IMR-90 (cell line): ENCODE data around the gene USP32. TPM values are rescaled to one million over a fixed set of nuclear protein-coding genes. Genes with fewer than 3 reads are reported as not detected.
A peak's percentile ranks its signal among the peaks of the same experiment; 100 is the strongest.
"Not testable (repeated sequence)": the region's sequence is repeated elsewhere in the genome, so short reads cannot be mapped to it uniquely, and the experiment has no call there.

Source experiments
- ATAC-seq: fragments of 200-7000 bp; cut with Tn5 transposase; 2 replicates; pipeline ENCODE4 v1.9.1; 2020; ENCODE audit warnings: low read depth, mild to moderate bottlenecking, moderate library complexity
- BruUV-seq: library from RNA; stranded (reverse); fragments of 400-500 nt; replicated peaks from 2 replicates; lab custom pipeline; 2021; lab: Mats Ljungman, UMichigan
- CTCF ChIA-PET: fragments of 300-600 bp; formaldehyde crosslinking; extraction: SDS; loops from one replicate; lab custom pipeline; 2021; ENCODE audit warnings: antibody characterized with exemption; lab: Yijun Ruan, JAX
- POLR2A ChIA-PET: fragments of 300-600 bp; sonication (Branson Sonifier 250); formaldehyde crosslinking; loops from one replicate; lab custom pipeline; 2022; ENCODE audit warnings: antibody characterized with exemption; ENCODE audit not compliant: unreplicated experiment; lab: Charles Lee
- DNase-seq: peaks from one replicate; pipeline ENCODE4 v3.0.0; 2013
- H2AFZ ChIP-seq: replicated peaks from 2 replicates; pipeline ENCODE3; 2013; ENCODE audit warnings: low read length, mild to moderate bottlenecking; ENCODE audit not compliant: poor library complexity
- H2AK5ac ChIP-seq: 2 replicates; pipeline ENCODE4 v1.6.1; 2013; ENCODE audit warnings: low read depth, low read length, inconsistent platforms
- H2AK9ac ChIP-seq: replicated peaks from 2 replicates; pipeline ENCODE3; 2013; ENCODE audit warnings: mild to moderate bottlenecking, low read depth, low read length, moderate library complexity; ENCODE audit not compliant: poor library complexity
- H2BK120ac ChIP-seq: 2 replicates; pipeline ENCODE4 v1.6.1; 2013; ENCODE audit warnings: low read depth, low read length, inconsistent platforms
- H2BK15ac ChIP-seq: 3 replicates; pipeline ENCODE4 v1.6.1; 2013; ENCODE audit warnings: low read depth, low read length, inconsistent platforms
- H2BK20ac ChIP-seq: 2 replicates; pipeline ENCODE4 v1.6.1; 2013; ENCODE audit warnings: low read depth, mild to moderate bottlenecking, inconsistent platforms, low read length, moderate library complexity
- H2BK5ac ChIP-seq: 2 replicates; pipeline ENCODE4 v1.6.1; 2013; ENCODE audit warnings: mild to moderate bottlenecking, low read depth, low read length, inconsistent platforms; ENCODE audit not compliant: poor library complexity, severe bottlenecking
- H3K14ac ChIP-seq: replicated peaks from 2 replicates; pipeline ENCODE4 v1.6.1; 2013; ENCODE audit warnings: low read depth, low read length, inconsistent platforms
- H3K18ac ChIP-seq: 2 replicates; pipeline ENCODE4 v1.6.1; 2013; ENCODE audit warnings: low read depth, low read length, control low read depth
- H3K23ac ChIP-seq: 2 replicates; pipeline ENCODE4 v1.6.1; 2013; ENCODE audit warnings: low read depth, low read length, inconsistent platforms
- H3K27ac ChIP-seq: 2 replicates; pipeline ENCODE4 v1.5.1; 2013; ENCODE audit warnings: mild to moderate bottlenecking, control low read depth, low read length; ENCODE audit not compliant: insufficient read depth
- H3K27me3 ChIP-seq: 2 replicates; pipeline ENCODE4 v1.6.1; 2013; ENCODE audit warnings: low read length; ENCODE audit not compliant: control insufficient read depth, insufficient read depth
- H3K36me3 ChIP-seq: 2 replicates; pipeline ENCODE4 v1.6.1; 2013; ENCODE audit warnings: low read length, mixed read lengths; ENCODE audit not compliant: control insufficient read depth, insufficient read depth
- H3K4ac ChIP-seq: 2 replicates; pipeline ENCODE4 v1.6.1; 2013; ENCODE audit warnings: low read depth, low read length, inconsistent platforms
- H3K4me1 ChIP-seq: 2 replicates; pipeline ENCODE4 v1.6.1; 2013; ENCODE audit warnings: low read length, mixed read lengths; ENCODE audit not compliant: control insufficient read depth, insufficient read depth
- H3K4me2 ChIP-seq: 2 replicates; pipeline ENCODE4 v1.6.1; 2013; ENCODE audit warnings: low read depth, mild to moderate bottlenecking, control low read depth, low read length, moderate library complexity
- H3K4me3 ChIP-seq: 2 replicates; pipeline ENCODE4 v1.5.1; 2013; ENCODE audit warnings: low read depth, mild to moderate bottlenecking, control low read depth, low read length, moderate library complexity; ENCODE audit not compliant: insufficient read depth
- H3K56ac ChIP-seq: 2 replicates; pipeline ENCODE4 v1.6.1; 2013; ENCODE audit warnings: low read length, inconsistent platforms; ENCODE audit not compliant: insufficient read depth; ENCODE audit errors: extremely low read depth
- H3K79me1 ChIP-seq, 2 experiments: 2 replicates each; pipeline ENCODE4 v1.6.1; 2013; ENCODE audit warnings: low read length in 2 of 2, inconsistent platforms in 1 of 2, low read depth in 1 of 2
- H3K9ac ChIP-seq: 2 replicates; pipeline ENCODE4 v1.6.1; 2013; ENCODE audit warnings: low read depth, low read length, control low read depth
- H3K9me1 ChIP-seq: 2 replicates; pipeline ENCODE4 v1.6.1; 2013; ENCODE audit warnings: low read length, inconsistent platforms; ENCODE audit not compliant: insufficient read depth
- H3K9me3 ChIP-seq: 2 replicates; pipeline ENCODE4 v1.6.1; 2013; ENCODE audit warnings: low read length; ENCODE audit not compliant: control insufficient read depth, insufficient read depth
- H4K20me1 ChIP-seq: 2 replicates; pipeline ENCODE4 v1.6.1; 2013; ENCODE audit warnings: low read length, inconsistent platforms; ENCODE audit not compliant: insufficient read depth
- H4K5ac ChIP-seq: 2 replicates; pipeline ENCODE4 v1.6.1; 2013; ENCODE audit warnings: mild to moderate bottlenecking, low read depth, low read length, control low read depth
- H4K8ac ChIP-seq, 2 experiments: 2 replicates each; pipeline ENCODE4 v1.6.1; 2013; ENCODE audit warnings: low read depth in 2 of 2, low read length in 2 of 2, control low read depth in 1 of 2, inconsistent platforms in 1 of 2
- H4K91ac ChIP-seq: 2 replicates; pipeline ENCODE4 v1.6.1; 2013; ENCODE audit warnings: low read depth, low read length, inconsistent platforms; ENCODE audit not compliant: insufficient read depth
- NFE2L2 ChIP-seq: fragments of 150-350 bp; IDR thresholded peaks from 2 replicates; pipeline ENCODE4 v1.6.1; 2016; ENCODE audit warnings: low read depth, mild to moderate bottlenecking, low read length
- WGBS, 2 experiments: methylation state at CpG; one replicate each; pipeline versions ENCODE4 v1.1.5 to v1.1.7; 2013; ENCODE audit warnings: missing lambda C conversion rate in 2 of 2; ENCODE audit not compliant: insufficient read length in 1 of 2; ENCODE audit errors: extremely low coverage in 2 of 2; 5-methylcytosine and 5-hydroxymethylcytosine counted together
- dilution Hi-C: fragments of 300-500 bp; cut with HindIII; formaldehyde crosslinking; loops from one replicate; pipeline ENCODE4 v1.14.3; 2018; ENCODE audit warnings: low sequenced_read_pairs; ENCODE audit not compliant: unreplicated experiment
- in situ Hi-C: fragments of 300-500 bp; cut with MboI; formaldehyde crosslinking; loops from 3 replicates; pipeline ENCODE4 v1.14.3; 2019; ENCODE audit warnings: low sequenced_read_pairs, inconsistent platforms, mixed read lengths
- intact Hi-C: fragments of 100-400 bp; cut with micrococcal nuclease; formaldehyde crosslinking; loops from 2 replicates; pipeline ENCODE4 v1.10.0; 2022
- polyA plus RNA-seq, 3 experiments: library from polyadenylated mRNA; depleted of rRNA; stranded (reverse); fragments of >200 nt; gene quantifications; 2 replicates each; pipeline ENCODE4 v1.2.3, GENCODE V29; 2012; ENCODE audit warnings: low replicate concordance in 1 of 3
- total RNA-seq: library from RNA; depleted of rRNA; stranded (reverse); fragments of >200 nt; gene quantifications from 2 replicates; pipeline ENCODE4 v1.2.3, GENCODE V29; 2012

USP32 gene
- total and polyA plus RNA-seq, 2 of the 4 experiments (the other 2 are of a cell fraction), result 16.8 to 46.8 TPM

- H2BK120ac ChIP-seq, POLR2A ChIA-PET, H3K4me3 ChIP-seq, H2BK15ac ChIP-seq, H3K9me1 ChIP-seq, H3K4me2 ChIP-seq, CTCF ChIA-PET, H2AK5ac ChIP-seq, H3K23ac ChIP-seq, intact Hi-C loops, H3K4ac ChIP-seq, H2AFZ ChIP-seq, H4K20me1 ChIP-seq, H3K27me3 ChIP-seq, H3K9ac ChIP-seq, BruUV-seq, H2BK5ac ChIP-seq, H4K5ac ChIP-seq, H3K27ac ChIP-seq, ATAC-seq, H4K91ac ChIP-seq, H4K8ac ChIP-seq, dilution Hi-C loops, H3K4me1 ChIP-seq, H2BK20ac ChIP-seq, H3K9me3 ChIP-seq, H3K18ac ChIP-seq, H2AK9ac ChIP-seq, H3K14ac ChIP-seq, H3K56ac ChIP-seq, H3K79me1 ChIP-seq: not testable (repeated sequence)
- no CpG with 5 or more reads among the region's 7 CpGs for WGBS, 2 experiments
- peak; percentile 47 for DNase-seq
- in situ Hi-C loops, result loop anchor here (25.0 kb wide), 1 partner anchor 250 kb away; no protein-coding TSS in a partner anchor
- peak; percentile 52 for TF ChIP-seq NFE2L2
- peaks cover 34% of the 10 kb centered on the region for H3K36me3 ChIP-seq
These were observed 204.8 kb downstream of the USP32 start for GRCh38 chr17:60186846-60187745.

- H3K56ac ChIP-seq, intact Hi-C loops, H2BK5ac ChIP-seq, H2BK20ac ChIP-seq, H3K4ac ChIP-seq, H2AFZ ChIP-seq, DNase-seq, H3K27me3 ChIP-seq, ATAC-seq, H4K8ac ChIP-seq, H2BK120ac ChIP-seq, H3K27ac ChIP-seq, H3K4me1 ChIP-seq, H2BK15ac ChIP-seq, H4K91ac ChIP-seq, H3K4me3 ChIP-seq, H3K79me1 ChIP-seq, H3K14ac ChIP-seq, H3K4me2 ChIP-seq, H4K5ac ChIP-seq, H3K9me3 ChIP-seq, H2AK9ac ChIP-seq, dilution Hi-C loops, H3K9ac ChIP-seq, BruUV-seq, H4K20me1 ChIP-seq, POLR2A ChIA-PET, H3K9me1 ChIP-seq, H3K23ac ChIP-seq, H3K18ac ChIP-seq, H2AK5ac ChIP-seq: not testable (repeated sequence)
- WGBS, 2 experiments, result 100% methylated on average over 1 of the region's 1 CpG; no CpG with 5 or more reads in 1 of the 2 experiments
- in situ Hi-C loops, result loop anchor here (25.0 kb wide), 1 partner anchor 249 kb away; no protein-coding TSS in a partner anchor
- CTCF ChIA-PET, result interaction anchor here (0.6 kb wide), 1 partner anchor 150 kb away, joined by 3 read pairs; no protein-coding TSS in a partner anchor
- peaks cover 29% of the 10 kb centered on the region for H3K36me3 ChIP-seq
These were observed 205.6 kb downstream of the USP32 start for GRCh38 chr17:60186372-60186771.
